Measurements from ENCODE around the gene FCHSD2. TPM values are rescaled to one million over a fixed set of nuclear protein-coding genes. Genes with fewer than 3 reads are reported as not detected.

Gene FCHSD2
- total RNA-seq, 1 donor from 2014 or later = 18.9 TPM

DNA sequence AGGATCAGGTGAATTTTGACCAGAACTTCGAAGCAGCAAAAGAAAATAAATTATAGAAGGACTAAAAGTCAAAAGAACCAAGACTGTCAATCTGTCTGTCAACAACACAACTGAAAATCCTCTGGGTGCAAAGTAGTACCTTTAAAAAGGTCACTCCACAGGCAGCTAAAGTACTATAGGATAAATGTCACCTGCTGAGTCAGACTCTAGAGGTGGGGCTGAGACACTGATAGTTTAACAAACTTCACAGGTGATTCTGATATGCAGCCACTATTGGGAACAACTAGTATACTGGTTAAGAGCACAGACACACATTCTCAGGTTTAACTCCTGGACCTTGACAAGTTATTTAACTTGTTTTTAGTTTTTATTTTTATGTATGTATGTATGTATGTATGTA is 107.3 kb downstream of the FCHSD2 start:
- Histone ChIP-seq H4K20me1 (ENCODE audit: insufficient read depth, low read length) (peaks cover 3% of the 10 kb centered on the region), H3K9me3 (ENCODE audit: insufficient read depth, low read depth, low read length) (no peaks in the 10 kb centered on the region), H3K4me2 (ENCODE audit: low read length) (no peak overlapping the region), H3K36me3 (ENCODE audit: insufficient read depth, low read length) (no peaks in the 10 kb centered on the region), H3K4me1 (ENCODE audit: insufficient read depth, low read length) (no peaks in the 10 kb centered on the region), H3K4me3 (ENCODE audit: insufficient read depth, low read depth, low read length) (no peak overlapping the region), H2AFZ (ENCODE audit: low read depth, low read length) (no peak overlapping the region), H3K79me2 (ENCODE audit: insufficient read depth, low read length) (no peaks in the 10 kb centered on the region), H3K9ac (ENCODE audit: low read length) (no peak overlapping the region), H3K27me3 (ENCODE audit: insufficient read depth, low read length) (no peaks in the 10 kb centered on the region), H3K27ac (ENCODE audit: low read depth, low read length) (no peak overlapping the region)
- Mint-ChIP-seq H3K4me1 (ENCODE audit: low read depth, unreplicated experiment) (no peaks in the 10 kb centered on the region), H3K36me3 (ENCODE audit: low read depth, unreplicated experiment) (no peaks in the 10 kb centered on the region), H3K27me3 (ENCODE audit: low read depth, unreplicated experiment) (no peaks in the 10 kb centered on the region), H3K27ac (ENCODE audit: unreplicated experiment) (no peak overlapping the region), H3K4me3 (ENCODE audit: unreplicated experiment) (no peak overlapping the region), H3K9me3 (ENCODE audit: unreplicated experiment) (no peaks in the 10 kb centered on the region)
- FAIRE-seq = no peak
- no peak for DNase-seq (ENCODE audit: low read depth)
- TF ChIP-seq CTCF (IDR thresholded peaks at IDR 0.05; ENCODE audit: insufficient read depth, low read depth, low read length) = no peak
- no peak for TF ChIP-seq EZH2 (IDR thresholded peaks at IDR 0.05; ENCODE audit: insufficient read depth, low read length)

GRCh38 chr11:73034331-73034730 is 107.8 kb downstream of the FCHSD2 start:
- FAIRE-seq = no peak
- Mint-ChIP-seq H3K27me3 (ENCODE audit: low read depth, unreplicated experiment) (no peaks in the 10 kb centered on the region), H3K9me3 (ENCODE audit: unreplicated experiment) (no peaks in the 10 kb centered on the region), H3K27ac (ENCODE audit: unreplicated experiment) (no peak overlapping the region), H3K36me3 (ENCODE audit: low read depth, unreplicated experiment) (no peaks in the 10 kb centered on the region), H3K4me3 (ENCODE audit: unreplicated experiment) (no peak overlapping the region), H3K4me1 (ENCODE audit: low read depth, unreplicated experiment) (no peaks in the 10 kb centered on the region)
- Histone ChIP-seq H3K9ac (ENCODE audit: low read length) (no peak overlapping the region), H3K27me3 (ENCODE audit: insufficient read depth, low read length) (no peaks in the 10 kb centered on the region), H3K4me3 (ENCODE audit: insufficient read depth, low read depth, low read length) (no peak overlapping the region), H3K9me3 (ENCODE audit: insufficient read depth, low read depth, low read length) (no peaks in the 10 kb centered on the region), H3K27ac (ENCODE audit: low read depth, low read length) (no peak overlapping the region), H3K4me1 (ENCODE audit: insufficient read depth, low read length) (no peaks in the 10 kb centered on the region), H4K20me1 (ENCODE audit: insufficient read depth, low read length) (peaks cover 5% of the 10 kb centered on the region), H3K79me2 (ENCODE audit: insufficient read depth, low read length) (no peaks in the 10 kb centered on the region), H2AFZ (ENCODE audit: low read depth, low read length) (no peak overlapping the region), H3K36me3 (ENCODE audit: insufficient read depth, low read length) (no peaks in the 10 kb centered on the region), H3K4me2 (ENCODE audit: low read length) (no peak overlapping the region)
- TF ChIP-seq EZH2 (IDR thresholded peaks at IDR 0.05; ENCODE audit: insufficient read depth, low read length) = no peak
- TF ChIP-seq CTCF (IDR thresholded peaks at IDR 0.05; ENCODE audit: insufficient read depth, low read depth, low read length) = no peak
- DNase-seq (ENCODE audit: low read depth) = no peak

- Mint-ChIP-seq H3K9me3 (ENCODE audit: unreplicated experiment) (peaks cover 15% of the 10 kb centered on the region), H3K36me3 (ENCODE audit: low read depth, unreplicated experiment) (peaks cover 16% of the 10 kb centered on the region), H3K27ac (ENCODE audit: unreplicated experiment) (no peak overlapping the region), H3K27me3 (ENCODE audit: low read depth, unreplicated experiment) (no peaks in the 10 kb centered on the region), H3K4me3 (ENCODE audit: unreplicated experiment) (no peak overlapping the region), H3K4me1 (ENCODE audit: low read depth, unreplicated experiment) (no peaks in the 10 kb centered on the region)
- H3K4me2 ChIP-seq (ENCODE audit: low read length) = no peak overlapping the region
- H3K9ac ChIP-seq (ENCODE audit: low read length) = no peak overlapping the region
- H3K4me3 ChIP-seq (ENCODE audit: insufficient read depth, low read depth, low read length) = no peak overlapping the region
- no peaks in the 10 kb centered on the region for H3K4me1 ChIP-seq (ENCODE audit: insufficient read depth, low read length)
- H4K20me1 ChIP-seq (ENCODE audit: insufficient read depth, low read length) = peaks cover 7% of the 10 kb centered on the region
- no peak overlapping the region for H2AFZ ChIP-seq (ENCODE audit: low read depth, low read length)
- H3K9me3 ChIP-seq (ENCODE audit: insufficient read depth, low read depth, low read length) = peaks cover 8% of the 10 kb centered on the region
- H3K27me3 ChIP-seq (ENCODE audit: insufficient read depth, low read length) = no peaks in the 10 kb centered on the region
- H3K36me3 ChIP-seq (ENCODE audit: insufficient read depth, low read length) = no peaks in the 10 kb centered on the region
- no peak for TF ChIP-seq EZH2 (IDR thresholded peaks at IDR 0.05; ENCODE audit: insufficient read depth, low read length)
- TF ChIP-seq CTCF (IDR thresholded peaks at IDR 0.05; ENCODE audit: insufficient read depth, low read depth, low read length) = no peak
- H3K27ac ChIP-seq (ENCODE audit: low read depth, low read length) = no peak overlapping the region
- DNase-seq (ENCODE audit: low read depth) = no peak
- no peak for FAIRE-seq
- no peaks in the 10 kb centered on the region for H3K79me2 ChIP-seq (ENCODE audit: insufficient read depth, low read length)
Observed at GRCh38 chr11:73030130-73030529, 112.0 kb downstream of the FCHSD2 start.

Data from astrocyte (in vitro differentiated cells and primary cell).